Measurements from ENCODE around the gene TNNT3. TPM values are rescaled to one million over a fixed set of nuclear protein-coding genes. Genes with fewer than 3 reads are reported as not detected.

Gene TNNT3
- total RNA-seq, 2 donors from 2014 or later = 1.6 TPM; not detected in 1

- Histone ChIP-seq H3K36me3 (replicated peaks in 1 of 2; ENCODE audit: insufficient read depth in 1 of 2, low read depth in 2 of 2) (no peaks in the 10 kb centered on the region), H3K4me1 (peaks cover 5% of the 10 kb centered on the region), H3K4me3 (no peak overlapping the region), H3K9me3 (no peaks in the 10 kb centered on the region), H3K27me3 (no peaks in the 10 kb centered on the region), H3K27ac (no peak overlapping the region)
- ATAC-seq (peak; percentile 29), DNase-seq (peak in 1 of 4 donors; percentile 10)
- TF ChIP-seq CTCF (IDR thresholded peaks at IDR 0.05) (no peak), POLR2A (IDR thresholded peaks at IDR 0.05) (no peak)
- 70 to 85% methylated on average over 10 to 33 of the region's 34 CpGs for WGBS, 2 donors
- intact Hi-C loops (cut with DNase I) = loop anchor here (5.0 kb wide), 1 partner anchor 271 kb away; the partner anchor contains the start of gene INS
Measured at GRCh38 chr11:1890856-1891830, 28.4 kb upstream of the TNNT3 start.

- Histone ChIP-seq H3K4me3 (no peak within 1 kb of the TSS), H3K27me3 (no peaks in the 10 kb centered on the region), H3K9me3 (no peaks in the 10 kb centered on the region), H3K4me1 (peaks cover 5% of the 10 kb centered on the region), H3K27ac (no peak within 1 kb of the TSS), H3K36me3 (replicated peaks in 1 of 2; ENCODE audit: insufficient read depth in 1 of 2, low read depth in 2 of 2) (no peaks in the 10 kb centered on the region)
- TF ChIP-seq POLR2A (IDR thresholded peaks at IDR 0.05) (no peak), CTCF (IDR thresholded peaks at IDR 0.05) (no peak)
- intact Hi-C loops (cut with DNase I) = loop anchor here (5.0 kb wide), 1 partner anchor 271 kb away; the partner anchor contains the start of gene INS
- WGBS, 2 donors = 91 to 94% methylated on average over 6 to 7 of the region's 7 CpGs
- no peak for ATAC-seq
- no peak for DNase-seq
Measured at GRCh38 chr11:1891831-1892115, 27.7 kb upstream of the TNNT3 start, which contains the start of gene PRR33. PRR33 (minus strand) TSS chr11:1891895; CDS start chr11:1890584, 1,311 bp downstream.

- WGBS, 2 donors = 83 to 87% methylated on average over 2 to 7 of the region's 7 CpGs
- ATAC-seq = no peak
- H3K4me3 ChIP-seq = no peak overlapping the region
- no peaks in the 10 kb centered on the region for H3K36me3 ChIP-seq (replicated peaks in 1 of 2; ENCODE audit: insufficient read depth in 1 of 2, low read depth in 2 of 2)
- H3K9me3 ChIP-seq = no peaks in the 10 kb centered on the region
- no peak for DNase-seq
- H3K4me1 ChIP-seq = peaks cover 5% of the 10 kb centered on the region
- H3K27me3 ChIP-seq = no peaks in the 10 kb centered on the region
- intact Hi-C loops (cut with DNase I) = loop anchor here (5.0 kb wide), 1 partner anchor 270 kb away; the partner anchor contains the start of gene INS
- H3K27ac ChIP-seq = no peak overlapping the region
- TF ChIP-seq CTCF (IDR thresholded peaks at IDR 0.05) (no peak), POLR2A (IDR thresholded peaks at IDR 0.05) (no peak)
Measured at GRCh38 chr11:1892116-1892515, 27.4 kb upstream of the TNNT3 start.

- no peaks in the 10 kb centered on the region for H3K27me3 ChIP-seq
- ATAC-seq (no peak), DNase-seq (no peak)
- H3K27ac ChIP-seq = no peak overlapping the region
- H3K4me3 ChIP-seq = no peak overlapping the region
- peaks cover 4% of the 10 kb centered on the region for H3K4me1 ChIP-seq
- 73 to 81% methylated on average over 5 of the region's 5 CpGs for WGBS, 2 donors
- no peak for TF ChIP-seq CTCF (IDR thresholded peaks at IDR 0.05)
- no peak for TF ChIP-seq POLR2A (IDR thresholded peaks at IDR 0.05)
- no peaks in the 10 kb centered on the region for H3K9me3 ChIP-seq
- intact Hi-C loops (cut with DNase I) = loop anchor here (5.0 kb wide), 1 partner anchor 270 kb away; the partner anchor contains the start of gene INS
- H3K36me3 ChIP-seq (replicated peaks in 1 of 2; ENCODE audit: insufficient read depth in 1 of 2, low read depth in 2 of 2) = no peaks in the 10 kb centered on the region
Measured at GRCh38 chr11:1892558-1892957, 26.9 kb upstream of the TNNT3 start.

All from body of pancreas (tissue), 4 donors.